K562 (cell line): Measurements from ENCODE around the gene C4orf50. TPM values are rescaled to one million over a fixed set of nuclear protein-coding genes. Genes with fewer than 3 reads are reported as not detected.

Experiments used
- ATAC-seq: fragments of 200-7000 bp; cut with Tn5 transposase; 3 replicates; pipeline ENCODE4 v1.9.1; 2020; ENCODE audit warnings: moderate library complexity
- BruUV-seq: library from RNA; stranded (reverse); fragments of 400-500 nt; replicated peaks from 2 replicates; lab custom pipeline; 2021; lab: Mats Ljungman, UMichigan
- CTCF ChIA-PET: fragments of 300-600 bp; formaldehyde crosslinking; extraction: SDS; loops from one replicate; lab custom pipeline; 2021; ENCODE audit warnings: low intra/inter-chr PET ratio; lab: Yijun Ruan, JAX
- POLR2A ChIA-PET: fragments of 300-600, 350-650 bp; sonication (Branson Sonifier 250); formaldehyde crosslinking; extraction: SDS; loops from one replicate; lab custom pipeline; 2021; ENCODE audit warnings: antibody characterized with exemption, inconsistent platforms; lab: Yijun Ruan, JAX
- DNase-seq, 4 experiments: peaks; one replicate each; pipeline versions ENCODE4 v3.0.0 to v3.0.0-alpha.2; 2011 to 2018; ENCODE audit warnings: low spot score in 3 of 4, mixed read lengths in 3 of 4; ENCODE audit errors: extremely low read depth in 1 of 4
- FAIRE-seq: peaks from 2 replicates; lab custom pipeline; 2011; peaks lifted over from hg19 to GRCh38; lab: Jason Lieb, UNC
- H2AFZ ChIP-seq: 2 replicates; pipeline ENCODE4 v1.6.0; 2011; ENCODE audit warnings: low read depth, low read length, control low read depth, inconsistent platforms
- H3K27ac ChIP-seq: fragments of 200-600 bp; 3 replicates; pipeline ENCODE4 v1.8.0; 2011; ENCODE audit warnings: low read depth, mild to moderate bottlenecking, control low read depth, inconsistent platforms, low read length, moderate library complexity, mixed read lengths; ENCODE audit errors: extremely low read depth
- H3K27me3 ChIP-seq, 2 experiments: fragments of 300-600 bp in 1 of 2; 2 replicates in 1 of 2; 3 replicates in 1 of 2; pipeline versions ENCODE4 v1.6.0 to v1.8.0; 2011; ENCODE audit warnings: inconsistent platforms in 2 of 2, low read length in 2 of 2, mild to moderate bottlenecking in 1 of 2, mixed read lengths in 1 of 2, moderate library complexity in 1 of 2; ENCODE audit not compliant: control insufficient read depth in 2 of 2, insufficient read depth in 2 of 2
- H3K36me3 ChIP-seq: fragments of 300-600 bp; 3 replicates; pipeline ENCODE4 v1.8.0; 2011; ENCODE audit warnings: mild to moderate bottlenecking, low read length, inconsistent platforms; ENCODE audit not compliant: control insufficient read depth, insufficient read depth
- H3K4me1 ChIP-seq, 2 experiments: fragments of 200-600 bp in 1 of 2; replicated peaks in 1 of 2; 2 replicates in 1 of 2; 3 replicates in 1 of 2; pipeline versions ENCODE4 v1.5.1 to v1.8.0; 2011; ENCODE audit warnings: inconsistent platforms in 2 of 2, low read length in 2 of 2, mild to moderate bottlenecking in 1 of 2, mixed read lengths in 1 of 2, moderate library complexity in 1 of 2; ENCODE audit not compliant: control insufficient read depth in 2 of 2, insufficient read depth in 2 of 2
- H3K4me2 ChIP-seq: 2 replicates; pipeline ENCODE4 v1.6.1; 2011; ENCODE audit warnings: low read length, control low read depth, inconsistent platforms, mixed read lengths; ENCODE audit not compliant: insufficient read depth
- H3K4me3 ChIP-seq: fragments of 200-600 bp; sonication (generic), shearing (Covaris generic); 2 replicates; pipeline ENCODE4 v1.5.1; 2016; ENCODE audit warnings: control low read depth, inconsistent platforms
- H3K79me2 ChIP-seq: fragments of 200-600 bp; 3 replicates; pipeline ENCODE4 v1.8.0; 2011; ENCODE audit warnings: low read length, inconsistent platforms; ENCODE audit not compliant: control insufficient read depth, insufficient read depth
- H3K9ac ChIP-seq, 2 experiments: 2 replicates each; pipeline versions ENCODE4 v1.6.0 to v1.6.1; 2011; ENCODE audit warnings: low read depth in 2 of 2, low read length in 2 of 2, control low read depth in 1 of 2, inconsistent platforms in 1 of 2, mild to moderate bottlenecking in 1 of 2, mixed read lengths in 1 of 2; ENCODE audit not compliant: insufficient read depth in 1 of 2
- H3K9me1 ChIP-seq: one replicate; pipeline ENCODE4 v1.6.0; 2011; ENCODE audit warnings: inconsistent platforms, mild to moderate bottlenecking, low read length, moderate library complexity; ENCODE audit not compliant: control insufficient read depth, insufficient read depth
- H3K9me3 ChIP-seq: replicated peaks from 2 replicates; pipeline ENCODE4 v1.5.1; 2011; ENCODE audit warnings: low read depth, low read length, inconsistent platforms; ENCODE audit not compliant: control insufficient read depth, insufficient read depth
- H4K20me1 ChIP-seq: replicated peaks from 2 replicates; pipeline ENCODE4 v1.6.1; 2011; ENCODE audit warnings: low read length, inconsistent platforms, mixed read lengths; ENCODE audit not compliant: control insufficient read depth, insufficient read depth
- BRD9 ChIP-seq: fragments of 450-650 bp; IDR thresholded peaks from 2 replicates; pipeline ENCODE4 v1.6.1; 2018; ENCODE audit warnings: low read depth; ENCODE audit not compliant: partially characterized antibody
- E4F1 ChIP-seq: fragments of 250-450 bp; sonication (Bioruptor Pico); IDR thresholded peaks from 2 replicates; pipeline ENCODE4 v1.5.0; 2021; ENCODE audit warnings: mild to moderate bottlenecking, borderline replicate concordance
- HDAC3 ChIP-seq: fragments of 450-650 bp; IDR thresholded peaks from 2 replicates; pipeline ENCODE4 v1.6.1; 2018; ENCODE audit warnings: borderline replicate concordance, mild to moderate bottlenecking, moderate library complexity; ENCODE audit not compliant: partially characterized antibody
- NFRKB ChIP-seq: fragments of 450-650 bp; IDR thresholded peaks from 2 replicates; pipeline ENCODE4 v1.6.1; 2016; ENCODE audit warnings: low read depth
- NR1H2 ChIP-seq: sonication (generic); formaldehyde crosslinking; IDR thresholded peaks from 2 replicates; pipeline ENCODE4 v1.4.0; 2020; ENCODE audit warnings: mild to moderate bottlenecking, missing genetic modification reagents
- PCBP2 ChIP-seq: fragments of 200-400 bp; formaldehyde crosslinking; IDR thresholded peaks from 2 replicates; pipeline ENCODE4 v1.6.1; 2018; ENCODE audit warnings: low read length, low read depth, mild to moderate bottlenecking, moderate library complexity; ENCODE audit not compliant: poor library complexity, severe bottlenecking
- POLR3G ChIP-seq: IDR thresholded peaks from 2 replicates; pipeline ENCODE4 v1.6.1; 2011; ENCODE audit not compliant: insufficient read length, insufficient replicate concordance; ENCODE audit errors: extremely low read depth
- SRF ChIP-seq, 2 experiments: fragments of 250-450, 450-650 bp in 1 of 2; sonication (Bioruptor Pico) in 1 of 2; sonication (generic) in 1 of 2; formaldehyde crosslinking; IDR thresholded peaks; 2 replicates each; pipeline versions ENCODE4 v1.5.0 to v1.5.1; 2020 to 2022; ENCODE audit warnings: mild to moderate bottlenecking in 1 of 2, missing genetic modification reagents in 1 of 2
- YY1 ChIP-seq, 3 experiments: IDR thresholded peaks; 2 replicates each; pipeline ENCODE4 v1.6.1; 2011; ENCODE audit warnings: low read length in 2 of 3, mild to moderate bottlenecking in 2 of 3, moderate library complexity in 2 of 3, borderline replicate concordance in 1 of 3, control low read depth in 1 of 3, low read depth in 1 of 3; ENCODE audit not compliant: insufficient read depth in 3 of 3, insufficient replicate concordance in 2 of 3, control insufficient read depth in 1 of 3, insufficient read length in 1 of 3; ENCODE audit errors: extremely low read depth in 1 of 3
- ZNF140 ChIP-seq: fragments of 250-450 bp; sonication (Bioruptor Pico); IDR thresholded peaks from 2 replicates; pipeline ENCODE4 v1.8.0; 2021; ENCODE audit warnings: moderate library complexity, mild to moderate bottlenecking, inconsistent platforms
- ZNF740 ChIP-seq, 3 experiments: fragments of 200-800 bp in 1 of 3; sonication (Bioruptor generic) in 1 of 3; sonication (generic) in 1 of 3; formaldehyde crosslinking in 1 of 3; IDR thresholded peaks; 2 replicates each; pipeline versions ENCODE4 v1.6.1 to v1.8.0; 2016 to 2022; ENCODE audit warnings: mild to moderate bottlenecking in 2 of 3, missing compliant biosample characterization in 2 of 3, missing genetic modification characterization in 2 of 3, missing genetic modification reagents in 1 of 3
- WGBS: fragments of 100-300 bp; shearing (Covaris generic); methylation state at CpG from one replicate; pipeline ENCODE4 v1.1.6; 2016; ENCODE audit warnings: low coverage, mixed read lengths; ENCODE audit not compliant: insufficient coverage; ENCODE audit errors: missing lambda C conversion rate; 5-methylcytosine and 5-hydroxymethylcytosine counted together
- in situ Hi-C: fragments of 300-500 bp; cut with MboI; formaldehyde crosslinking; loops from 4 replicates; pipeline ENCODE4 v1.15.0; 2018; ENCODE audit warnings: inconsistent platforms, mixed read lengths
- intact Hi-C: fragments of 100-400 bp; cut with micrococcal nuclease; formaldehyde crosslinking; loops from 2 replicates; pipeline ENCODE4 v1.14.2; 2022
- polyA plus RNA-seq, 8 experiments: library from polyadenylated mRNA; depleted of rRNA in 4 of 8; stranded (reverse) in 5 of 8; unstranded in 3 of 8; fragments of >200 nt; fragmentation: Nextera tagmentation in 2 of 8; fragmentation: Illumina TruSeq in 1 of 8; extraction: Ambion mirVana in 2 of 8; extraction: Trizol in 1 of 8; gene quantifications; 2 replicates each; pipeline versions ENCODE4 v1.2.1 to v1.2.3, GENCODE V29; 2011 to 2014; ENCODE audit warnings: inconsistent platforms in 1 of 8, missing spikeins in 1 of 8
- total RNA-seq, 7 experiments: library from RNA; depleted of rRNA in 6 of 7; stranded (reverse); fragments of >200 nt in 6 of 7; fragmentation: Illumina TruSeq in 2 of 7; extraction: Trizol in 2 of 7; gene quantifications; 2 replicates each; pipeline versions ENCODE4 v1.2.1 to v1.2.3, GENCODE V29; 2011 to 2021; ENCODE audit warnings: low replicate concordance in 1 of 7

The C4orf50 gene
- total and polyA plus RNA-seq, 9 of the 15 experiments (the other 6 are each of a cell fraction or from before 2014, with no cell fraction given): not detected

GRCh38 chr4:6029254-6029653 lies 11.0 kb upstream of the C4orf50 start:
- Histone ChIP-seq H3K4me2 (no peak overlapping the region), H3K4me3 (no peak overlapping the region), H3K9ac (no peak overlapping the region), H3K4me1 (no peaks in the 10 kb centered on the region), H3K36me3 (no peaks in the 10 kb centered on the region), H3K9me3 (no peaks in the 10 kb centered on the region), H3K27ac (no peak overlapping the region), H2AFZ (no peak overlapping the region), H3K79me2 (no peaks in the 10 kb centered on the region), H3K9me1 (no peaks in the 10 kb centered on the region), H3K27me3 (peaks cover 5 to 49% of the 10 kb centered on the region in 2 experiments; a peak in 4 of 5 replicates), H4K20me1 (no peaks in the 10 kb centered on the region)
- ATAC-seq: no peak
- ChIA-PET POLR2A (no interaction called here), CTCF (no interaction called here)
- no peak for FAIRE-seq
- TF ChIP-seq ZNF740 (CRISPR knock-in tag; IDR thresholded peaks at IDR 0.05) (no peak), ZNF740 (tag; IDR thresholded peaks at IDR 0.05) (no peak)
- WGBS: 0% methylated on average over 6 of the region's 6 CpGs
- DNase-seq: no peak
- no TSS peak for BruUV-seq
- intact Hi-C loops: no loop called here
- in situ Hi-C loops: no loop called here

GRCh38 chr4:6028168-6028567 lies 9.9 kb upstream of the C4orf50 start:
- Histone ChIP-seq H3K9ac (no peak overlapping the region), H3K79me2 (no peaks in the 10 kb centered on the region), H3K9me1 (no peaks in the 10 kb centered on the region), H3K4me1 (no peaks in the 10 kb centered on the region), H3K36me3 (no peaks in the 10 kb centered on the region), H3K4me3 (no peak overlapping the region), H2AFZ (no peak overlapping the region), H4K20me1 (no peaks in the 10 kb centered on the region), H3K27me3 (peaks cover 7 to 59% of the 10 kb centered on the region in 2 experiments; a peak in 4 of 5 replicates), H3K4me2 (no peak overlapping the region), H3K9me3 (no peaks in the 10 kb centered on the region), H3K27ac (no peak overlapping the region)
- POLR2A ChIA-PET: interaction anchor here (0.5 to 0.6 kb wide), 2 partner anchors 23 to 273 kb away, joined by 3 read pairs; no protein-coding TSS in a partner anchor
- DNase-seq (no peak), FAIRE-seq (no peak), ATAC-seq (no peak)
- intact Hi-C loops (no loop called here), in situ Hi-C loops (no loop called here)
- WGBS: 1% methylated on average over 10 of the region's 10 CpGs
- CTCF ChIA-PET: no interaction called here
- BruUV-seq: no TSS peak
- TF ChIP-seq YY1 (IDR thresholded peaks at IDR 0.05; ENCODE audit: borderline replicate concordance in 1 of 3, control insufficient read depth in 1 of 3, extremely low read depth in 1 of 3, insufficient read depth in 3 of 3, insufficient read length in 1 of 3, insufficient replicate concordance in 2 of 3, low read depth in 1 of 3, low read length in 2 of 3) (no peak), PCBP2 (no peak), POLR3G (no peak), ZNF140 (CRISPR knock-in tag) (no peak), E4F1 (no peak), NR1H2 (no peak), BRD9 (no peak), SRF (CRISPR knock-in tag; IDR thresholded peaks at IDR 0.05) (no peak), NFRKB (no peak), HDAC3 (no peak)
